AG10803 (cell line): Measurements from ENCODE around the gene PKHD1.
"Not testable (repeated sequence)": the region's sequence is repeated elsewhere in the genome, so short reads cannot be mapped to it uniquely, and the experiment has no call there.

ENCODE experiments used
- DNase-seq: peaks from one replicate; pipeline ENCODE4 v3.0.0; 2010; ENCODE audit warnings: low read depth
- H3K4me3 ChIP-seq: 2 replicates; pipeline ENCODE4 v1.5.1; 2011; ENCODE audit warnings: mild to moderate bottlenecking, low read length, control low read depth
- CTCF ChIP-seq: conservative IDR thresholded peaks from 2 replicates; pipeline ENCODE4 v1.5.1; 2011; ENCODE audit warnings: mild to moderate bottlenecking, low read length, control low read depth, inconsistent platforms

The PKHD1 gene

DNA sequence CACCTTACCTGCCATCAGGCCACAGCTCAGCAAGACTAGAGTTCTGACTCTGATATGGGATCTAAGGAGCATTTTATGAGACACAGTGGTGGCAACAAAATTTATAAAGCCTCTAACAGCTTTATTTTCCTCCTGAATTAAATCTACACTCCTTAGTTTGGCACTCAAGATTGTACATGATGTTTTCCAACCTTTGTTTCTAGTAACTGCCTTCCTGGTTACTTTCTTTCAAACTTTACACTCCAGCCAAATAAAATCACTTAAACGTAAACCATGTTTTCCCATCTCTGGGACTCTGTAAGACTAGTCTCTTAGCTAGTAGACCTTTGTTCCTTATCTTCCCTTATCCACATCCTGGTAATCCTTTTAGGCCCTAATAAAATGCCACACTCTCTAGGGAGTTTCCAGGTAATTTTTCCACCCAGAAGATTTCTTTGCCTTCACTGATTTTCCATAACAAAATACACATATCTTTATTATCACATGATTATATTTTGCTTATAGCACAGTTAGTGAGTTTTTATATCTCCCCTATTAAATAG lies 92.1 kb downstream of the PKHD1 start:
- no peak overlapping the region for H3K4me3 ChIP-seq
- no peak for DNase-seq
- TF ChIP-seq CTCF, result no peak

DNA sequence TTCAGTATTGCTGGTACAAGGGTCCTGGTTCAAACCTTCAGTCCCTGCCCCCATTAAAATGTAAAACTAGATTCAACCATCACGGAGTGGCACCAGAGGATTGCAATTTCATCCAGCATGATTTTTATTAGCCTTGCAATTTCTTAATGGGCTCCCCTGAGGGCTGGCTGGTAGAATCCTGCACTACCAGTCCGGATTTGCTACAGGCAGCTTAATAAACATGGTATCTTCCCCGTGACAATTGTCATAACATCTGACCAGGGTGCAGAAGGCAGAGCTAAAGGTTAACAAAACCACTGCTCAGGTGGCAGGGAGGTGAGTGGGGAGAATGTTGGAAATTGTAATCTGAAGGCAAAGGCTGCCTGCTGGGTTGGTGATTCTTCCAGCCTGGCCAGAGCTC lies 94.5 kb downstream of the PKHD1 start:
- no peak for DNase-seq
- TF ChIP-seq CTCF, result no peak
- H3K4me3 ChIP-seq, result no peak overlapping the region

GRCh38 chr6:51989789-51990188 lies 97.6 kb downstream of the PKHD1 start:
- no peak for DNase-seq
- H3K4me3 ChIP-seq, result no peak overlapping the region
- TF ChIP-seq CTCF, result no peak

DNA sequence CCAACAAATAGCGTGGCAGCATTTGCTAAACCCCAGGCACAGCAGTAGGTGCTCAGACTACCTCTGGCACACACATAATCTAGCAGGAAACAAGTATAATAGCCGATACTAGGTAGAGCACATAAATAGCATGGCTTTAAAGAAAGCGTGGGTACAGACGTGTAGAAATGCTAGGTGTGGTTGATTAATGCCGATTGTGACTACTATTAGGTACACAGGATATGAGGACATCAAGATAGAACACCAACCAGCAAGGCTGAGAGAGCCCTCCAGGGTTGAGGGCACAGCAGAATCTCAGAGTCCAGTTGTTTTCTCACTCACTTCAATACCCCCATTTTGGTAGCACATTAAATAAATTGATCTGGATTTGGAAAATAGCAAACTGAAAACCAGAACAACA lies 100.5 kb downstream of the PKHD1 start:
- no peak overlapping the region for H3K4me3 ChIP-seq
- DNase-seq, result no peak
- no peak for TF ChIP-seq CTCF

DNA sequence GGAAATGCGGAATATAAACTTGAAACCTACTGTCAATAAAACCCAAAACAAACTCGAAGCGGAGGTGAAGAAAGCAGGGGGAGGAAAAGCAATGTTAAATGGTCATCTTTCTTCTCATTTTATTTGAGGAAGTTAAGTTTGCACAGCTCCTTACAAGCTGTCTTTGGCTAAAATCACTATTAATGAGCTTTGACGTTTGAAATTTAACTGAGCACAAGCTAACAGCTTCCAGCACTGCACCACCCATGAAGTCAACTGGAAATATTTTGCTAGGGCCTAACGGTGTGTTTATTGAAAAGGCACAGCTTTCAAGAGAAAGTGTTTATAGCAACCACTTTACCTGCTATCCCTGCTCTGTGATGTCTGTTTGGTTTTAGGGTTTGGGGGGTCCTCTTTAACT lies 103.8 kb downstream of the PKHD1 start:
- DNase-seq, result no peak
- TF ChIP-seq CTCF, result no peak
- H3K4me3 ChIP-seq, result no peak overlapping the region

GRCh38 chr6:51982695-51983094 lies 104.7 kb downstream of the PKHD1 start:
- DNase-seq, H3K4me3 ChIP-seq: not testable (repeated sequence)

- TF ChIP-seq CTCF, result no peak
- no peak overlapping the region for H3K4me3 ChIP-seq
- DNase-seq, result no peak
These were observed 111.0 kb downstream of the PKHD1 start for GRCh38 chr6:51976374-51976773.

DNA sequence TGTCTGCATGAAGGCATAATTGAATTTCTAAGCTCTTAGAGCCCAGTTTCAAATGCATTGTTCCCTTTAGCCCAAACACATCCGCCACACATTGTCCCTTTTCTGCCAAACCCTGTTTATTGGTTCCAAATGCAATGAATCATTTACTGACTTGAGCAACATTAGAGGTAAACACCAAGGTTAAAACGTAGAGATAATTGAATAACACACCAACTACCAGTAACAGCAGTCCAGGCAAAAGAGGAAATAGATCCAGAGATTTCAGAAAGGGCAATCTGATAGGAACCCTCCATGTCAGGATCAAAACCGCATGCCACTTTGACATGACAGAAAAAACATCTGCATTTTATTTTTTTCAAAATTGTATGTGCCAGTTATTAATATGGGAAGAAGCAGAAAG lies 114.8 kb downstream of the PKHD1 start:
- no peak overlapping the region for H3K4me3 ChIP-seq
- DNase-seq, result no peak
- no peak for TF ChIP-seq CTCF
